SW 1271 (cell line): Measurements from ENCODE around the gene CLDN9.
"Not testable (repeated sequence)": the region's sequence is repeated elsewhere in the genome, so short reads cannot be mapped to it uniquely, and the experiment has no call there.

Source experiments
- DNase-seq, 2 experiments: peaks; one replicate each; lab custom pipeline; 2025; lab: John Stamatoyannopoulos, UW

The CLDN9 gene

GRCh38 chr16:3030222-3031212 lies 17.8 kb downstream of the CLDN9 start:
- no peak for DNase-seq

GRCh38 chr16:3032624-3033023 lies 19.9 kb downstream of the CLDN9 start:
- DNase-seq, result no peak

- DNase-seq, result no peak
These were observed 22.7 kb downstream of the CLDN9 start for GRCh38 chr16:3035289-3035971.

- DNase-seq, result no peak
These were observed 23.4 kb downstream of the CLDN9 start for GRCh38 chr16:3035972-3036725.

- no peak for DNase-seq
These were observed 24.1 kb downstream of the CLDN9 start, which contains the start of gene BICDL2 for GRCh38 chr16:3036726-3037315. TSS of gene BICDL2 (minus strand) at chr16:3036944. CDS start at chr16:3035496, 1,448 bp downstream.

- no peak for DNase-seq
These were observed 25.5 kb downstream of the CLDN9 start for GRCh38 chr16:3038256-3038655.

- DNase-seq, result no peak
These were observed 26.2 kb downstream of the CLDN9 start for GRCh38 chr16:3038896-3039295.

- no peak for DNase-seq
These were observed 29.7 kb downstream of the CLDN9 start for GRCh38 chr16:3042376-3042775.

GRCh38 chr16:3044708-3045107 lies 32.0 kb downstream of the CLDN9 start:
- DNase-seq, result no peak

GRCh38 chr16:3045758-3046640 lies 33.3 kb downstream of the CLDN9 start, which contains the start of gene MMP25:
TSS of gene MMP25 (plus strand) at chr16:3046561. CDS start at chr16:3046918, 357 bp downstream.
- no peak for DNase-seq

GRCh38 chr16:3046641-3047386 lies 34.1 kb downstream of the CLDN9 start:
- DNase-seq, result no peak

GRCh38 chr16:3047387-3047720 lies 34.6 kb downstream of the CLDN9 start:
- no peak for DNase-seq

- no peak for DNase-seq
These were observed 37.3 kb downstream of the CLDN9 start for GRCh38 chr16:3049921-3050481.

GRCh38 chr16:3050487-3050886 lies 37.8 kb downstream of the CLDN9 start:
- DNase-seq, result no peak

GRCh38 chr16:3051009-3051408 lies 38.3 kb downstream of the CLDN9 start:
- no peak for DNase-seq

GRCh38 chr16:3051494-3051893 lies 38.8 kb downstream of the CLDN9 start:
- DNase-seq, result no peak

- not testable (repeated sequence) for DNase-seq
These were observed 40.0 kb downstream of the CLDN9 start for GRCh38 chr16:3052571-3053329.

GRCh38 chr16:3053330-3053710 lies 40.6 kb downstream of the CLDN9 start:
- DNase-seq, result not testable (repeated sequence)
